ENCODE measurements around the gene SLC45A1.

DNA sequence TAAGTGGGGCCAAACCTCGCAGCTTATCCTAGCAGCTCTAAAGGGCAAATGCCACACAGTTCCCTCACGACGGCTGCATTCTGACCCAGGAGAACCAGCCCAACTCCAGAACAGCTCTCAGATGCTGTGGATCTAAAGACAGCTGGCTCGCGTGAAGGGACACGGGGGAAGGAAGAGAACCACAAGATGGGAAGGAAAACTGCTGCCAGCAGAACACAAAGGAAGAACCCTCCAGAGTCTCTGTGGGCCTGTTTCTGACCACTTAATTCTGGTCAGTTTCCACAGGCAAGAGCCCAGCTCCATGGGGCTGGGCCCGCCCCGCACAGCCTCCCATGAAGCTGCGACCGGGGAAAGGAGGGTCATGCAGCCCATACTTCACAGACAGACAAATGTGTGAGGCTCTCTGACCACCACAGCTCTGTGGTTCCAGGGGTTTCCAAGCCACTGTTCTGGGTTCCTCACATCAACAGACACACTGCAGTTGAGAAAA, 61.1 kb downstream of the SLC45A1 start:
- TF ChIP-seq RCOR1 (IDR thresholded peaks at IDR 0.05; ENCODE audit: borderline replicate concordance in 1 of 2, low read depth in 2 of 2, low read length in 2 of 2): no peak
- no peak for TF ChIP-seq ZNF583 (CRISPR knock-in tag; IDR thresholded peaks at IDR 0.05)
- TF ChIP-seq BRD9 (IDR thresholded peaks at IDR 0.05; ENCODE audit: low read depth, partially characterized antibody): no peak
- TF ChIP-seq IRF2 (CRISPR knock-in tag; IDR thresholded peaks at IDR 0.05): no peak
- TF ChIP-seq SAP30 (IDR thresholded peaks at IDR 0.05; ENCODE audit: borderline replicate concordance, insufficient read depth, low read depth, low read length, poor library complexity, severe bottlenecking): no peak
- TF ChIP-seq, protein P1, sequence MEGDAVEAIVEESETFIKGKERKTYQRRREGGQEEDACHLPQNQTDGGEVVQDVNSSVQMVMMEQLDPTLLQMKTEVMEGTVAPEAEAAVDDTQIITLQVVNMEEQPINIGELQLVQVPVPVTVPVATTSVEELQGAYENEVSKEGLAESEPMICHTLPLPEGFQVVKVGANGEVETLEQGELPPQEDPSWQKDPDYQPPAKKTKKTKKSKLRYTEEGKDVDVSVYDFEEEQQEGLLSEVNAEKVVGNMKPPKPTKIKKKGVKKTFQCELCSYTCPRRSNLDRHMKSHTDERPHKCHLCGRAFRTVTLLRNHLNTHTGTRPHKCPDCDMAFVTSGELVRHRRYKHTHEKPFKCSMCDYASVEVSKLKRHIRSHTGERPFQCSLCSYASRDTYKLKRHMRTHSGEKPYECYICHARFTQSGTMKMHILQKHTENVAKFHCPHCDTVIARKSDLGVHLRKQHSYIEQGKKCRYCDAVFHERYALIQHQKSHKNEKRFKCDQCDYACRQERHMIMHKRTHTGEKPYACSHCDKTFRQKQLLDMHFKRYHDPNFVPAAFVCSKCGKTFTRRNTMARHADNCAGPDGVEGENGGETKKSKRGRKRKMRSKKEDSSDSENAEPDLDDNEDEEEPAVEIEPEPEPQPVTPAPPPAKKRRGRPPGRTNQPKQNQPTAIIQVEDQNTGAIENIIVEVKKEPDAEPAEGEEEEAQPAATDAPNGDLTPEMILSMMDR (IDR thresholded peaks at IDR 0.05 in 2 of 3, conservative IDR thresholded peaks at IDR 0.05 in 1 of 3; ENCODE audit: insufficient read depth in 2 of 3, low read depth in 1 of 3, low read length in 3 of 3): no peak
- TF ChIP-seq ZKSCAN1 (IDR thresholded peaks at IDR 0.05; ENCODE audit: low read depth, low read length): no peak
- TF ChIP-seq ZBTB17 (CRISPR knock-in tag; IDR thresholded peaks at IDR 0.05): no peak
- no peak for TF ChIP-seq HDAC2 (IDR thresholded peaks at IDR 0.05)
- TF ChIP-seq ZNF274 (IDR thresholded peaks at IDR 0.05; ENCODE audit: borderline replicate concordance, low read depth, low read length): no peak

All from K562 (cell line).